NCI-H146 treated with DMSO at 0.1 percent for 48 hours (cell line): ENCODE data around the gene GID4.
"Not testable (repeated sequence)": the region's sequence is repeated elsewhere in the genome, so short reads cannot be mapped to it uniquely, and the experiment has no call there.

ENCODE experiments used
- DNase-seq: peaks from one replicate; lab custom pipeline; 2025; ENCODE audit not compliant: unreplicated experiment; lab: John Stamatoyannopoulos, UW

The GID4 gene

GRCh38 chr17:18038861-18039534 is at the start of gene GID4, which contains the start of gene ATPAF2:
TSS of gene GID4 (plus strand) at chr17:18039408. CDS start at chr17:18039465, 57 bp downstream.
TSS of gene ATPAF2 (minus strand) at chr17:18039168. CDS start at chr17:18039013, 155 bp downstream.
- peak; percentile 93 for DNase-seq

- DNase-seq, result no peak
Observed at GRCh38 chr17:17989618-17990017, 49.6 kb upstream of the GID4 start.

GRCh38 chr17:17990282-17990681 is 48.9 kb upstream of the GID4 start:
- DNase-seq, result no peak

GRCh38 chr17:17993366-17993765 is 45.8 kb upstream of the GID4 start:
- no peak for DNase-seq

- DNase-seq, result no peak
Observed at GRCh38 chr17:17993852-17994251, 45.4 kb upstream of the GID4 start.

- DNase-seq, result peak; percentile 3
Observed at GRCh38 chr17:17994271-17995069, 44.7 kb upstream of the GID4 start.

- DNase-seq, result not testable (repeated sequence)
Observed at GRCh38 chr17:17995887-17996286, 43.3 kb upstream of the GID4 start.

GRCh38 chr17:17998934-17999333 is 40.3 kb upstream of the GID4 start:
- DNase-seq, result no peak

GRCh38 chr17:17999364-18000029 is 39.7 kb upstream of the GID4 start:
- DNase-seq, result no peak

GRCh38 chr17:18000030-18000408 is 39.2 kb upstream of the GID4 start:
- no peak for DNase-seq

- DNase-seq, result no peak
Observed at GRCh38 chr17:18002171-18002570, 37.0 kb upstream of the GID4 start.

- DNase-seq, result no peak
Observed at GRCh38 chr17:18004345-18004744, 34.9 kb upstream of the GID4 start.

- DNase-seq, result no peak
Observed at GRCh38 chr17:18004884-18005305, 34.3 kb upstream of the GID4 start.

GRCh38 chr17:18005496-18005895 is 33.7 kb upstream of the GID4 start:
- DNase-seq, result no peak

- DNase-seq, result no peak
Observed at GRCh38 chr17:18006495-18007239, 32.5 kb upstream of the GID4 start.

- no peak for DNase-seq
Observed at GRCh38 chr17:18008496-18009268, 30.5 kb upstream of the GID4 start.

- DNase-seq, result no peak
Observed at GRCh38 chr17:18009609-18010420, 29.4 kb upstream of the GID4 start.

GRCh38 chr17:18011286-18011685 is 27.9 kb upstream of the GID4 start:
- no peak for DNase-seq

GRCh38 chr17:18014006-18014405 is 25.2 kb upstream of the GID4 start:
- no peak for DNase-seq
